Epithelial cell of esophagus (primary cell): ENCODE results near the gene KBTBD3.
"Not testable (repeated sequence)": the region's sequence is repeated elsewhere in the genome, so short reads cannot be mapped to it uniquely, and the experiment has no call there.

Experiments
- DNase-seq: peaks from one replicate; pipeline ENCODE4 v3.0.0; 2010; ENCODE audit warnings: low read depth
- H3K4me3 ChIP-seq: 2 replicates; pipeline ENCODE4 v1.5.1; 2011; ENCODE audit warnings: mild to moderate bottlenecking, low read length, control low read depth
- CTCF ChIP-seq: IDR thresholded peaks from 2 replicates; pipeline ENCODE4 v1.5.1; 2011; ENCODE audit warnings: low read depth, mild to moderate bottlenecking, low read length, control low read depth, inconsistent platforms; ENCODE audit not compliant: insufficient read depth; ENCODE audit errors: missing control alignments

Gene KBTBD3

GRCh38 chr11:106021181-106021966, 55.8 kb downstream of the KBTBD3 start:
- TF ChIP-seq CTCF: no peak
- DNase-seq: peak; percentile 60
- H3K4me3 ChIP-seq: peak overlapping the region; percentile 85

GRCh38 chr11:106017093-106017492, 60.1 kb downstream of the KBTBD3 start:
- TF ChIP-seq CTCF: no peak
- DNase-seq: no peak
- H3K4me3 ChIP-seq: no peak overlapping the region

GRCh38 chr11:106015066-106015465, 62.1 kb downstream of the KBTBD3 start:
- DNase-seq: no peak
- no peak overlapping the region for H3K4me3 ChIP-seq
- TF ChIP-seq CTCF: no peak

- DNase-seq: no peak
- no peak overlapping the region for H3K4me3 ChIP-seq
- no peak for TF ChIP-seq CTCF
Observed at GRCh38 chr11:106014620-106015019, 62.5 kb downstream of the KBTBD3 start.

- no peak for TF ChIP-seq CTCF
- H3K4me3 ChIP-seq: no peak overlapping the region
- DNase-seq: no peak
Observed at GRCh38 chr11:106014035-106014434, 63.1 kb downstream of the KBTBD3 start.

GRCh38 chr11:106012744-106013143, 64.4 kb downstream of the KBTBD3 start:
- no peak for TF ChIP-seq CTCF
- peak; percentile 77 for DNase-seq

GRCh38 chr11:106011481-106011880, 65.7 kb downstream of the KBTBD3 start:
- H3K4me3 ChIP-seq: no peak overlapping the region
- TF ChIP-seq CTCF: no peak
- DNase-seq: no peak

More at GRCh38 chr11:106012744-106013143, 64.4 kb downstream of the KBTBD3 start:
- H3K4me3 ChIP-seq: no peak overlapping the region

- DNase-seq, H3K4me3 ChIP-seq: not testable (repeated sequence)
Observed at GRCh38 chr11:106003094-106003493, 74.1 kb downstream of the KBTBD3 start.
